Measurements from ENCODE around the gene COL13A1. TPM values are rescaled to one million over a fixed set of nuclear protein-coding genes. Genes with fewer than 3 reads are reported as not detected.

COL13A1 gene
- total RNA-seq, 4 donors from 2014 or later: 2.0 to 3.8 TPM; not detected in 2

- no peaks in the 10 kb centered on the region for H3K27me3 ChIP-seq
- H3K27ac ChIP-seq: no peak overlapping the region
- TF ChIP-seq POLR2A (IDR thresholded peaks at IDR 0.05) (no peak), CTCF (IDR thresholded peaks at IDR 0.05) (no peak)
- intact Hi-C loops (cut with DNase I): no loop called here
- no peaks in the 10 kb centered on the region for H3K9me3 ChIP-seq
- DNase-seq: no peak
- no peaks in the 10 kb centered on the region for H3K36me3 ChIP-seq
- no peak overlapping the region for H3K4me3 ChIP-seq
- H3K4me1 ChIP-seq: peaks cover 0 to 3% (median 0%) of the 10 kb centered on the region in 3 donors
- 59 to 62% methylated on average over 9 to 11 of the region's 11 CpGs for WGBS, 2 donors
Observed at GRCh38 chr10:69817078-69817581, 15.4 kb downstream of the COL13A1 start.

DNA sequence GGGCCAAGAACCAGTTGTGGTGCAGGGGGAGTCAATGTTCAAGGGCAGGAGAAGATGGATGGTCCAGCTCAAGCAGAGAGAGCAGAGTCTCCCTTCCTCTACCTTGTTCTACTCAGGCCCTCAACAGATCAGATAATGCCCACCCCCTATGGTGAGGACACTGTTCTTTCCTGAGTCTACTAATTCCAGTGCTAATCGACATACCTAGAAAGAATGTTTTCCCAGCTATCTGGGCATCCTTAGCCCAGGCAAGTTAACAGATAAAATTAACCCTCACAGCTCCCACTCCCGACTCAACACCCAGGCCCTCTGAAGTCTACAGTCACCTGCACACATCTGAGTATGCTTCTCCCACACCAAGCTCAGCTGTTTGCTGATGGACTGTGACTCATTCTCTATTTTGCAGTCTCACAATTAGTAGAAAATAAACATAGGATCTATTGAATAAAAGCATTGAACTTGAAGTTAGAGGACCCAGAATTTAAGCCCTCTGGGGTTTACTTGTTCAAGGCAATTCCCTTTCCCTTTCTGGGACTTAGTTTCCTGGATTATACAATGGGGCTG is 17.1 kb downstream of the COL13A1 start:
- 81 to 96% methylated on average over 2 of the region's 2 CpGs for WGBS, 2 donors
- no peak overlapping the region for H3K4me3 ChIP-seq
- no peaks in the 10 kb centered on the region for H3K36me3 ChIP-seq
- DNase-seq: no peak
- no peak overlapping the region for H3K27ac ChIP-seq
- H3K27me3 ChIP-seq: no peaks in the 10 kb centered on the region
- no peaks in the 10 kb centered on the region for H3K9me3 ChIP-seq
- intact Hi-C loops (cut with DNase I): no loop called here
- H3K4me1 ChIP-seq: peaks cover 0 to 3% (median 0%) of the 10 kb centered on the region in 3 donors
- TF ChIP-seq POLR2A (IDR thresholded peaks at IDR 0.05): no peak
- no peak for TF ChIP-seq CTCF (IDR thresholded peaks at IDR 0.05)

DNA sequence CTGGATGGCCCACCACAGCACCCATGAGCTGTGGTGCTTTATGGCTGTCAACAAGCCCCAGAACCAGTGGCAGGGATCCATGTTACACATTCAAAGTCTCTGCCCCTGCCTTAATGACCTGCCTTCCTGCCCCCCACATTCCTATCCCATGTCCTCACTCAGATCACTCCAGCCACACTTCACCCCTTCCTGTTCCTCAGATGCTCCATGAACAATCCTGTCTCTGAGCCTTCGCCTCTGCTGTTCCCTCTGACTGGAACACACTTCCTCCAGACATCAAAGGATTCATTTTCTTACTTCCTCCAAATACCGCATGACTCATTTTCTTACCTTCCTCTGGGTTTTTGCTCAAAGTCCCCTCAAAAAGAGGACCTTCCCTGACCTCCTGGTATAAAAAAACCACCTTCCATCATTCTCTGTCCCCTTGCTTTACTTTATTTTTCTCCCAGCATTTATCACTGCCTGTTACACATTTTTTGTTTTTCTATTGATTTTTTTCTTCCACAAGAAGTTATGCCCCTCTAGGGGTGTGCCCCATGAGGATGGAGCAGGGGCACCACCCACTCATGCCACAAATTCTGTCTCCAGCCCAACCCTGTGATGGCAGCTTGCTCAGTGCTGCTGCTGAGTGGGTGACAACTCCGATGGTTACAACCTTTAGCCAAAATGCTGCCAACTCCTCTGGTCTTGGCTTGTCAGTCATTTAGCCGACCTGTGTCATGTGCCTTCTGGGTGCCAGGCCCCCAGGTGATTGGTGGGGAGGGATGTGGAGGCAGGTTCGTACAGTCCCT is 18.2 kb downstream of the COL13A1 start:
- Histone ChIP-seq H3K4me3 (no peak overlapping the region), H3K27ac (no peak overlapping the region), H3K9me3 (no peaks in the 10 kb centered on the region), H3K4me1 (peaks cover 0 to 3% (median 0%) of the 10 kb centered on the region in 3 donors), H3K27me3 (no peaks in the 10 kb centered on the region), H3K36me3 (no peaks in the 10 kb centered on the region)
- WGBS, 2 donors: 55 to 68% methylated on average over 3 to 5 of the region's 5 CpGs
- intact Hi-C loops (cut with DNase I): no loop called here
- no peak for DNase-seq
- TF ChIP-seq POLR2A (IDR thresholded peaks at IDR 0.05) (no peak), CTCF (IDR thresholded peaks at IDR 0.05) (no peak)

- no peak for TF ChIP-seq CTCF (IDR thresholded peaks at IDR 0.05)
- TF ChIP-seq POLR2A (IDR thresholded peaks at IDR 0.05): no peak
- Histone ChIP-seq H3K36me3 (no peaks in the 10 kb centered on the region), H3K4me3 (no peak overlapping the region), H3K9me3 (no peaks in the 10 kb centered on the region), H3K4me1 (peaks cover 0 to 3% (median 0%) of the 10 kb centered on the region in 3 donors), H3K27me3 (no peaks in the 10 kb centered on the region), H3K27ac (no peak overlapping the region)
- intact Hi-C loops (cut with DNase I): no loop called here
- DNase-seq: no peak
- 78 to 90% methylated on average over 4 of the region's 4 CpGs for WGBS, 2 donors
Observed at GRCh38 chr10:69820817-69821216, 19.1 kb downstream of the COL13A1 start.

DNA sequence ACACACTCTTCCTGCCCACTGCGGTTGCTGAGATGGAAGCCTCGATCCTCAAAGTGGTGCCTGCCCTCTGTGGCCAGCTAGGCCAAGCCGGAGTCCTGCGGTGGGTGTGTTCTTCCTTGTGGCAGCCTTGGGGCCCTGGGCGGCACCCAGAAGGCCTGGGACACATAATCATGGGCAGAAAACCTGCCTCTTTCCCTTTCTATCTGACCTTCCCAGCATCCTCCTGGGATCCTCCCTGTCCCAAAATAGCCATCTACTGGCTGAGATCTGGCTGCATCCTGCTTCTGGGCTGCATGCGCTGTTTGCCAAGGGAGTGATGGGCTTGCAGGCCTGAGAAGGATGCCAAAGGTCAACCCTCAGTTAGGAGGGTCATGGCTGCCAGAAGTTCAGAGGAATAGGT is 23.9 kb downstream of the COL13A1 start:
- intact Hi-C loops (cut with DNase I): no loop called here
- no peak for DNase-seq

More for the DNA sequence above, 23.9 kb downstream of the COL13A1 start:
- H3K27me3 ChIP-seq: no peaks in the 10 kb centered on the region
- no peaks in the 10 kb centered on the region for H3K9me3 ChIP-seq
- TF ChIP-seq POLR2A (IDR thresholded peaks at IDR 0.05) (no peak), CTCF (IDR thresholded peaks at IDR 0.05) (no peak)
- no peak overlapping the region for H3K27ac ChIP-seq
- no peak overlapping the region for H3K4me3 ChIP-seq
- no peaks in the 10 kb centered on the region for H3K36me3 ChIP-seq
- no peaks in the 10 kb centered on the region for H3K4me1 ChIP-seq
- 82 to 88% methylated on average over 5 of the region's 6 CpGs for WGBS, 2 donors

Data from esophagus squamous epithelium (tissue), 5 donors.